GM19467 (cell line): ENCODE results near the gene SLAMF1.
"Not testable (repeated sequence)": the region's sequence is repeated elsewhere in the genome, so short reads cannot be mapped to it uniquely, and the experiment has no call there.

ENCODE experiments used
- ATAC-seq: cut with Tn5 transposase; IDR thresholded peaks from one replicate; pipeline ENCODE4 v1.9.1; 2021; ENCODE audit warnings: mild to moderate bottlenecking, moderate library complexity; ENCODE audit not compliant: unreplicated experiment

SLAMF1 gene

GRCh38 chr1:160607011-160607671, 39.7 kb downstream of the SLAMF1 start:
- ATAC-seq: peak; percentile 63

DNA sequence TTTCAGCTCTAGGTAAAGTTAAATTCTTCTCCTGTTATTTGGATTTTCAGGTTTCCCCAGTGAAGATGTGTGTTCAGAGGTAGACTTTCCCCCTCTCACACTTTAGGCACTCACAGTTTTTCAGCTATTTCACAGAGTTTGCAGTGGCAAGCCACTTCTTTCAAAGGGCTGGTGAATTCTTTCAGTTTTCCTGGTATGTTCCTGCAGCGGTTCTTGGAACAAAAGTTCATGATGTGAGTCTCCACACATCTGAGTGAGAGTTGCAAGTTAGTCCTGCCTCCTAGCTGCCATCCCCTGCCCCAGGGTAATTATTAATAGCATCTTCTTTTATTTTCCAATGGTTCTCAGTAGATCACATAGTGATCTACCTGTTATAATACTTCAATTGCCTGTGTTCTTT, 40.2 kb downstream of the SLAMF1 start:
- peak; percentile 3 for ATAC-seq

DNA sequence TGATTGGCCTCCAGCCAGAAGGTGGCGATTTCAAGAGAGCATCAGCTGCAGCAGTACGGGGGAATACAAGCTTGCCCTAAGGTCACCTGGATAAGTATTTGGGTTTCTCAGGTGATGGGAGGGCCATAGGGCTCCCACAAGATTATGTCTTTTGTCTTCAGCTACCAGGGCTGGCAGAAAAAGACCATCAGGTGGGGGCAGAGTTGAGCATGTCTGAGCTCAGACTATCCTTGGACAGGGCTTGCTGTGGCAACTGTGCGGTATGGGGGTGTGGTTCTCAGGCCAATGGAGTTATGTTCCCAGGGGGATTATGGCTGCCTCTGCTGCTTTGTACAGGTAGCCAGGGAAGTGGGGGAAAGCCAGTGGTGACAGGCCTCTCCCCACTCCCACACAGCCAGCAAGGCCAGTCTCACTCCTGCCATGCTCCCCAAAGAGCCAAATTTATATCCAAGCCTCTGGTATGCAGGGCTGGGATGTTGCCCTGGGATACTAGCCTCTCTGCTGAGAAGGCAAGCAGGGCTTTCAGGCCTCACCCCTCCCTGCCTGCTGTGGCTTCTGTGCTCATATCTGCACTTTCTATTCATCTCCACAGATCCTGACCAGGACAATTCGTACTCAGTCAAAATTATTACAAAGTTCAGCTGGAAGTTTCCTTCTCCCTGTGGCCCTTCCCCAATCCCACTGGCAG, 40.9 kb downstream of the SLAMF1 start:
- no peak for ATAC-seq

GRCh38 chr1:160605205-160605604, 41.6 kb downstream of the SLAMF1 start:
- ATAC-seq: no peak

DNA sequence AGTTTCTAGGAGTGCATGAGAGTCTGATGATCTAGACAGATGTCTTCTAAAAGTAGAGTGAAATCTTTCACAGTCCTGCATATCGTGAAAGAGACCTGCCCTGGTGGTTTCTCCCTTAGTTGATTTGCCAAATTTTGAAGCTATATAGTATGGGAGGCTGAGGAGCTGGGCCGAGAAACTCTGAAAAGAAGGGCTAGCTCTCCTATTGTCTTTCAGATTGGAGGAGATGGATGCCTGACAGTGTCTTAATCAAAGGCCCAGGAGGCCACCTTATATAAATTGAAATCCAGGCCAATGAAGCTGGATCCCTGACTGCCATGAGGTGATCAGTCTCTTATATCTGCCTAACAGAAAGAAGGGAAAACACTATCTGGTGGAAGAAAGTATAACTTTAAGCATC, 49.1 kb downstream of the SLAMF1 start:
- ATAC-seq: no peak

DNA sequence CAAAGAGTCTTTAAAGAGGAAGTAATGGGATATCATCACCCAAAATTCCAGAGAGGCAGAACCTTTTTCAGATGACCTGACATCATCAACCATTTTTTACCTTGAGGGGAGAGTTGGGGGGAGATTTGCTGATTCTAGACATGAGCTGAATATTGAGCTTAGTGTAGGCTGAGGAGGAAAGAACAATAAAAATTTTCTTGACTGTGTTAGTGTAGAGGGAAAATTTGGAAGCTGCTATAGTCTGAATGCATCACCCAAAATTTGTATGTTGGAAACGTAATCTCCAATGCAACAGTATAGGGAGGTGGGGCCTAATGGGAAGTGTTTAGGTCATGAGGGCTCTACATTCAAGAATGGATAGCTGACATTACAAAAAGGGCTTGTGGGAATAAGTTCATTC, 49.8 kb downstream of the SLAMF1 start:
- no peak for ATAC-seq

DNA sequence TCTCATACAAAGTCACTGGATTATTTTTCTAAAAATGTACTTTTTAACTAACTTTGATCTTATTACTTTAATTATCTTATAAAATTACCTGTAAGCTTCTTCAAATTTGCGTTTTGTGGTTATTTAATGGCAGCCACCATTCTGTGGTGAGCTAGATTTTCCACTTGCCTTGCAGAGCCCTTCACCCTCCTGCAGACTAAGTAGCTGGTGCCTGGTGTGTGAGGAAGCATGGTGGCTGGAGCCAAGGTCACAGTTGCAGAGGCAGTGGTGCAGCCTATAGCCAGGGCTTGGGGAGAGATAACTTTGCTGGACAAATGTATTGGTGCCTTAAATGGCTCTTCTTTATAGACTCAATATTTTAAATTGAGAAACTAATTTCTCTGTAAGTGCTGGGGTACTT, 56.4 kb downstream of the SLAMF1 start:
- ATAC-seq: no peak

- ATAC-seq: no peak
Observed at GRCh38 chr1:160588468-160588867, 58.4 kb downstream of the SLAMF1 start.

- no peak for ATAC-seq
Observed at GRCh38 chr1:160584784-160585183, 62.1 kb downstream of the SLAMF1 start.

DNA sequence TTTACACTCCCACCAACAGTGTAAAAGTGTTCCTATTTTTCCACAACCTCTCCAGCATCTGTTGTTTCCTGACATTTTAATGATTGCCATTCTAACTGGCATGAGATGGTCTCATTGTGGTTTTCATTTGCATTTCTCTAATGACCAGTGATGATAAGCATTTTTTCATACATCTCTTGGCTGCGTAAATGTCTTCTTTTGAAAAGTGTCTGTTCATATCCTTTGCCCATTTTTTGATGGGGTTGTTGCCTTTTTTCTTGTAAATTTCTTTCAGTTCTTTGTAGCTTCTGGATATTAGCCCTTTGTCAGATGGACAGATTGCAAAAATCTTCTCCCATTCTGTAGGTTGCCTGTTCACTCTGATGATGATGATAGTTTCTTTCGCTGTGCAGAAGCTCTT, 63.9 kb downstream of the SLAMF1 start:
- not testable (repeated sequence) for ATAC-seq

GRCh38 chr1:160581961-160582360, 64.9 kb downstream of the SLAMF1 start:
- no peak for ATAC-seq

- no peak for ATAC-seq
Observed at GRCh38 chr1:160580221-160580812, 66.5 kb downstream of the SLAMF1 start.

GRCh38 chr1:160579216-160579701, 67.6 kb downstream of the SLAMF1 start, which contains the start of gene CD84:
CD84 (minus strand) TSS chr1:160579496; CDS start chr1:160579437, 59 bp downstream.
- no peak for ATAC-seq

DNA sequence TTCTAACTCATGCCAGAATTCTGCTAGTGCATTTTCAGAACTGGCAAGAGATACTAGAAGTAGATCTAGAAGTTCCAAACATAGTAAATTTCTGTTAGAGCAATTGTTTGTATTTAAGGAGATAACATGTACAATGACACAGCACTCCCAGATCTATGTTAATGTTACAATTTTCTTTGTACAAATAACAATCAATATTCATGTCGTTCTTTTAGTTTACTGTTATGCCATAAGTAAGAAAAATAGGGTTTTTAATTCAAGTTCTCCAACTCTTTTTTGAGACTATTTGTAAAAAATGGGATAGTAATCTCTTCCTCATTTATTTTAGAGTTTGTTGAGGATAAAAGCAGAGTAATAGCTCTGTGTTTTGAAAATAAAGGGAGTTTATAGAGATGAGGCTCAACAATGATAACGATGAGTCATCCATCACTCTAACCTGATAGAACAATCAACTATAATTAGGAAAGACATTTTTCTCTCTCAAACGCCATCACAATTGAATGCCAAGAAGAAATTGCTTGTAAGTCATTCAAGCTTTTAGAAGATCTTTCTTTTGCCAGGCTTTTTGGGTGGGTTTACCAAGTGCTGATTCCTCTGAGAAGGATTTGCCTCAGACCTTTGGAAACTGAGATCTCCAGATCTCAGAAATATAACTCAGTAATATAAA, 68.2 kb downstream of the SLAMF1 start:
- ATAC-seq: no peak

GRCh38 chr1:160578175-160578524, 68.7 kb downstream of the SLAMF1 start:
- ATAC-seq: no peak

- ATAC-seq: no peak
Observed at GRCh38 chr1:160577671-160578070, 69.2 kb downstream of the SLAMF1 start.

- no peak for ATAC-seq
Observed at GRCh38 chr1:160576884-160577283, 70.0 kb downstream of the SLAMF1 start.

DNA sequence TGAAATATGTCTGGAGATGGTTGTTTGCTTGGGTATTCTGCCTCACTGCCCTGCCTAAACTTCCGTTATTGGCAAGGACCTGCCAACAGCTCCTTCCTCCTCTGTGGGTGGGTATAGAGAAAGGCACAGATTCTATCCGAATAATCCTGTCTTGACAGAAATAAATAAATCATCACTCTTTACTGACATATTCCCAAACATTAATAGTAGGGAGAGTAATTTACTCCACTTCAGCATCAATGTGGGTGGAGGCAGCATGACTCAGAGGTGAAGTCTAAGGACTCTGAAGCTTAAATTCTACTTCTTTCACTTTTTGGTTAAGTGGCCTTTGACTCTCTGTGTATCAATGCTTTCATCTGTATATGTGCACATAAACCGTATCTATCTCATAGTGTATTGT, 70.5 kb downstream of the SLAMF1 start:
- ATAC-seq: no peak

DNA sequence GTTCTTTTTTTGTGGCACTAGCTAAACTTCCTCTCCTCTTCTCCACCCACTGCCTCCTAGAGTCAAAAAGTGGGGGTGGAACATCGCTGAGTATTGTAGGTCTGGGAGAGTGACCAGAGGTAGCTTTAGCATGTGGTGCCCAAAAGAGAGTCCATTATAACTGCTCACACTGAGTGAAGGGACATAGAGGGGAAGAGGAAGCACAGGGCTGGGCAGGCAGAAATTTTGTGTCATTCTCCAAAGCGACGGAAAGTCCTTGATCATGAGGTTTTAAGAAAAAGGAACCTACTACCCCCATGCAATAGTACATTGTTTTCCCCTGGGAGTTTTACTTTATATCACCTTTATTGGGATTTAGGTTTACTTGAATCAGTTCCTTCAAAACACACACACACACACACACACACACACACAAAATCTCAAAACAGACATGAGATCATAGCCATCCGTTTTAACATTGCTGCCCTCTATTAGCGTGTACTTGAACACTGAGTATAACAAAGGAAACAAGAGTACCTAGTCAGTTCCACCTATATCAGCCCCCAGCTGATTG, 71.7 kb downstream of the SLAMF1 start:
- ATAC-seq: no peak

DNA sequence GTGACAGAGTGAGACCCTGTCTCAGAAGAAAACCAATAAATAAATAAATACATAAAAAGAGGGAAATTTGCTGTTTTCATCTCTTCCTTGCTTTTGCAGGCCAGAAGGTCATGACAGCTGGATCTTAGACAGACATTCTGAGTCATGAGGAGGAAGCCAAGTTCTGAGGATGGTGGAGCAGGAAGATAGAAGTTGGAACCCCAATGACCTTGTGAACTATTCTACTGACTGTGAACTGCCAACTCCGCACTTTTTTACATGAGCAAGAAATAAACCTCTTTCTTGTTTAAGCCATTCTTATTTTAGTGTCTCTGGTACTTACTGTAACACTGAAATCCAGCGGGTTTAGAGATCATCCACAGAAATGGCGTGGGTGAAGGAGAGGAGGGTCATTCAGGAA, 76.0 kb downstream of the SLAMF1 start:
- ATAC-seq: no peak

DNA sequence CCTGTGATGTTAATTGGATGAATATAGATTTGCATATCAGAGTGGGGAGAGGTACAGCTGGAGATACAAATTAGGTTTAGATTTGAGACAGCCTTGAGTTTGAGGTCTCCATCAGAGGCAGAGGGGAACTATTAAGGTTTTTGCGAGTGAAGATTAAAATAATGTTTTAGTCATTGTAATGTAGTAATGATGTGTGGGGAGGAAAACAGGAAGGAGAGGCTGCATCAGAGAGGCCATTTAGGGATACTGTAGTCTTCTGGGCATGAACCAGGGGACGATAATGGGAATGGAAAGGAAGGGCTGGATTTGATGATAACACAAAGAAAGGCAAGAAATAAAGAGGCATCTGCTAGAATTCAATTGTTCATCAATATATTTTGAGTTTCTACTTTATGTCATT, 77.0 kb downstream of the SLAMF1 start:
- no peak for ATAC-seq
